Pancreas (tissue), 10 donors: Measurements from ENCODE around the gene BRD2. TPM values are rescaled to one million over a fixed set of nuclear protein-coding genes. Genes with fewer than 3 reads are reported as not detected.

Experiments
- ATAC-seq, 4 donors: fragments of 200-7000 bp; cut with Tn5 transposase; one replicate each; pipeline versions ENCODE4 v1.8.0 to v1.9.1; 2020; ENCODE audit warnings: mild to moderate bottlenecking in 4 of 4, moderate library complexity in 4 of 4
- DNase-seq, 6 donors: peaks; one replicate each; pipeline ENCODE4 v3.0.0-alpha.2; 2020
- FAIRE-seq: peaks from 2 replicates; lab custom pipeline; 2012; peaks lifted over from hg19 to GRCh38; lab: Jason Lieb, UNC
- H3K27ac ChIP-seq, 4 donors: fragments of 200-600 bp; sonication (generic); 1 replicate in 3 of 4; 2 replicates in 1 of 4; pipeline versions ENCODE4 v1.5.0 to v1.8.0; 2020
- H3K27me3 ChIP-seq, 4 donors: fragments of 200-600 bp; one replicate each; pipeline ENCODE4 v1.8.0; 2021
- H3K36me3 ChIP-seq, 3 donors: fragments of 200-600 bp; sonication (generic) in 1 of 3; one replicate each; pipeline versions ENCODE4 v1.5.0 to v1.8.0; 2020 to 2021
- H3K4me1 ChIP-seq, 3 donors: fragments of 200-600 bp; one replicate each; pipeline ENCODE4 v1.8.0; 2021
- H3K4me3 ChIP-seq, 4 donors: fragments of 200-600 bp; sonication (generic) in 2 of 4; one replicate each; pipeline versions ENCODE4 v1.5.0 to v1.8.0; 2020 to 2021
- H3K9me3 ChIP-seq, 4 donors: fragments of 200-600 bp; one replicate each; pipeline ENCODE4 v1.8.0; 2021
- CTCF ChIP-seq, 4 donors: fragments of 200-600 bp; sonication (generic) in 3 of 4; IDR thresholded peaks; one replicate each; pipeline versions ENCODE4 v1.5.0 to v1.8.0; 2021; ENCODE audit warnings: antibody characterized with exemption in 4 of 4
- WGBS, 2 donors: extraction: QIAGEN DNeasy Blood & Tissue Kit; methylation state at CpG; one replicate each; pipeline ENCODE4 v1.1.7; 2013; 5-methylcytosine and 5-hydroxymethylcytosine counted together
- intact Hi-C, 3 donors: fragments of 100-400 bp; cut with DNase I; formaldehyde crosslinking; loops; one replicate each; pipeline versions ENCODE4 v1.11.1 to v1.14.2; 2022
- polyA plus RNA-seq, 2 donors: library from polyadenylated mRNA; stranded (reverse); fragments of 200-250 nt; gene quantifications; one replicate each; pipeline ENCODE4 v1.2.3, GENCODE V29; 2013
- total RNA-seq, 6 donors: library from RNA; stranded (reverse); fragmentation: NEBNext Ultra II Directional in 4 of 6; extraction: Animal tissue kit (Norgen Biotek cat#: 25700) in 4 of 6; gene quantifications; one replicate each; pipeline versions ENCODE4 v1.2.1 to v1.2.4, GENCODE V29; 2021 to 2023
- donor health status: healthy with polysubstance abuse.
- donor health status: DM: no; HTN: no; CAD: no; lungs with moderate emphysema.
- donor health status: DM: no; HTN: no; CAD: no.
- donor health status: control.
- donor health status: control.
- donor health status: Bipolar disorder and iron deficiency.
- donor health status: DM: yes; HTN: yes; CAD: no.
- donor health status: DM: no; HTN: no; CAD: no.
- donor health status: DM: no; HTN: no; CAD: no.
- donor health status: DM: yes; HTN: yes; CAD: no.

BRD2 gene
- total and polyA plus RNA-seq, 8 donors = 50.5 to 128 (median 88.9) TPM

DNA sequence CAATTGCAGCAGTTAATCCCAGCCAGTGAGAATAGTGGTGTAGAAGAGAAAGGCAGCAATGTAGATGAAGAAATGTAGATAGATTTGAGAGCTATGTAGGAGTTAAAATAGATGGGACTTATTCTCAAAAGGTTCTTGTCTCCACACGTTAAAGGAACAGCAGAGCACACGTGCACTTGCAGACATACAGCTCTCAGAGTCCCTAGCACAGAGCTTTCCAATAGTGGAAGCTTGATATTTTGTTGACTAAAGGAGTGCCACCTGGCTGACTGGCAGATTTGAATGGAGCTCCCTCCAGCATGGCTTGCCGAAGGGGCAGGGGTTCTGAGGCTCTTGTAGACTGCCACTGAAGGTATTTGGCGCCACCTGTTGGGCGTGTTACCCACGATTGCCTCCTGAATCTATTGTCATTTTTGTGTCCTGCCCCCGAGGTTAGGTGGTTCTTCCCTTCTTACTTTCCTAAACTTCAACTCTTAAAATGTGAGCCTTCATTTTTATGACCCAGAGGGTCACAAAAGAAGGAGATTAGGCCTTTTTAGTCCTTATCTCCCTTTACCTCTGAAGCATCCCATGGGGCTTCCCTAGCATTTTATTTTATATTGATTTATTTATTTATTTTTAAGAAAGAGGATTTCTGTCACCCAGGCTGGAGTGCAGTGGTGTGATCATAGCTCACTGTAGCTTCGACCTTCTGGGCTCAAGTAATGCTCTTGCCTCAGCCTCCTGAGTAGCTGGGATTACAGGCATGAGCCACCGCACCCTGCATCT, 16.4 kb downstream of the BRD2 start:
- TF ChIP-seq CTCF (IDR thresholded peaks at IDR 0.05) = peak; percentile 62 to 83 (median 76)
- no peaks in the 10 kb centered on the region for H3K9me3 ChIP-seq
- FAIRE-seq (no peak), ATAC-seq (peak; percentile 82 to 95 (median 91)), DNase-seq (peak; percentile 92 to 95 (median 94))
- intact Hi-C loops = loop anchor here in 2 of 3 donors (5.0 to 10.0 kb wide), 3 partner anchors 48 to 103 kb away; no protein-coding TSS in a partner anchor
- no peaks in the 10 kb centered on the region for H3K27me3 ChIP-seq
- H3K36me3 ChIP-seq = peaks cover 6 to 24% (median 18%) of the 10 kb centered on the region in 3 donors
- WGBS, 2 donors = 12% methylated on average over 9 of the region's 9 CpGs
- peak overlapping the region in 2 of 4 donors; percentile 38 to 48 for H3K27ac ChIP-seq
- no peak overlapping the region for H3K4me3 ChIP-seq
- peaks cover 15 to 27% (median 23%) of the 10 kb centered on the region in 3 donors for H3K4me1 ChIP-seq

- DNase-seq (no peak), FAIRE-seq (no peak), ATAC-seq (no peak)
- no peak overlapping the region for H3K27ac ChIP-seq
- no peak overlapping the region for H3K4me3 ChIP-seq
- intact Hi-C loops = loop anchor here in 2 of 3 donors (5.0 to 10.0 kb wide), 2 partner anchors 55 to 107 kb away; no protein-coding TSS in a partner anchor
- TF ChIP-seq CTCF (IDR thresholded peaks at IDR 0.05) = no peak
- 89% methylated on average over 1 of the region's 1 CpG for WGBS, 2 donors
- H3K4me1 ChIP-seq = peaks cover 0 to under 1% (median 0%) of the 10 kb centered on the region in 3 donors
- no peaks in the 10 kb centered on the region for H3K36me3 ChIP-seq
- no peaks in the 10 kb centered on the region for H3K9me3 ChIP-seq
- peaks cover 0 to 2% (median 0%) of the 10 kb centered on the region in 4 donors for H3K27me3 ChIP-seq
These were observed 21.0 kb downstream of the BRD2 start for GRCh38 chr6:32989368-32989767.

- Histone ChIP-seq H3K4me1 (no peaks in the 10 kb centered on the region), H3K9me3 (no peaks in the 10 kb centered on the region), H3K4me3 (no peak overlapping the region), H3K27me3 (peaks cover 0 to 4% (median 0%) of the 10 kb centered on the region in 4 donors), H3K36me3 (no peaks in the 10 kb centered on the region), H3K27ac (no peak overlapping the region)
- no peak for TF ChIP-seq CTCF (IDR thresholded peaks at IDR 0.05)
- DNase-seq = no peak
- no peak for FAIRE-seq
- no peak for ATAC-seq
- 45% methylated on average over 4 of the region's 4 CpGs for WGBS, 2 donors
- intact Hi-C loops = no loop called here
These were observed 23.6 kb downstream of the BRD2 start for GRCh38 chr6:32991972-32992371.

GRCh38 chr6:32993363-32993973, 25.1 kb downstream of the BRD2 start:
- 88% methylated on average over 9 of the region's 9 CpGs for WGBS, 2 donors
- no peak for FAIRE-seq
- H3K27ac ChIP-seq = no peak overlapping the region
- no peaks in the 10 kb centered on the region for H3K9me3 ChIP-seq
- peaks cover 0 to 4% (median 0%) of the 10 kb centered on the region in 4 donors for H3K27me3 ChIP-seq
- no peak for ATAC-seq
- no peak for DNase-seq
- H3K4me3 ChIP-seq = no peak overlapping the region
- H3K36me3 ChIP-seq = no peaks in the 10 kb centered on the region
- TF ChIP-seq CTCF (IDR thresholded peaks at IDR 0.05) = no peak
- no peaks in the 10 kb centered on the region for H3K4me1 ChIP-seq
- intact Hi-C loops = no loop called here
